ENCODE measurements around the gene HHATL.
"Not testable (repeated sequence)": the region's sequence is repeated elsewhere in the genome, so short reads cannot be mapped to it uniquely, and the experiment has no call there.

The HHATL gene

GRCh38 chr3:42733501-42734262, 31.1 kb upstream of the HHATL start:
- no peak for DNase-seq

DNA sequence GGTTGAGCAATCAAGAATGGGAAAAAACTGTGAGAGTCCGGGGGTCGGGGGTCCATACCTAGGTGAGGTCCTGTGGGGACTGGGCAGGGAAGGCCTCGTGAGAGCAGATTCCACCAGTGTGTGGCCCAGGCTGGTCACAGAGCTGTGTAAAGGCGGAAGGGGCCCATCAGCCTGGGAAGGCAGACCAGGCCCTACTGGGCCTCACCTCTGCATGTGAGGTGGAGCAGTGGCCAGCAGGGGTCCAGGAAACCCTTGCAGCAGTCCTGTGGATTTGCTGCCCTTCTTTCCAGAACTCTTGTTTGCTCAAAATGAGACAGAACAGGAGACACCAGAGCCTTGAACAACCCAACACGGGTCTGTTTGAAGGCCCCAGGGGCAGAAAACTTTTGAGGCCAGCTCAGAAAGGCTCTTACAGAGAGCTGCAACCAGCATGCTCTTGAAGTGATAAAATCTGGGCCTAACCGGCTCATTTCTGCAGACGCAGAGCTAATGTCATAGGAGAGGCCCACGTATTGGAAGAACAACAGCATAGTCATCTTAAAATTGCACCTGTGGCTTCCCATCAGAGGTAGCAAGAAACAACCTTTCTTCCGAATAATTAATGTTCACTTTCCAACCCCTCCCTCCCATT, 30.3 kb upstream of the HHATL start:
- no peak for DNase-seq

- no peak for DNase-seq
Observed at GRCh38 chr3:42732196-42732828, 29.7 kb upstream of the HHATL start.

- no peak for DNase-seq
Observed at GRCh38 chr3:42731476-42732195, 29.0 kb upstream of the HHATL start.

DNA sequence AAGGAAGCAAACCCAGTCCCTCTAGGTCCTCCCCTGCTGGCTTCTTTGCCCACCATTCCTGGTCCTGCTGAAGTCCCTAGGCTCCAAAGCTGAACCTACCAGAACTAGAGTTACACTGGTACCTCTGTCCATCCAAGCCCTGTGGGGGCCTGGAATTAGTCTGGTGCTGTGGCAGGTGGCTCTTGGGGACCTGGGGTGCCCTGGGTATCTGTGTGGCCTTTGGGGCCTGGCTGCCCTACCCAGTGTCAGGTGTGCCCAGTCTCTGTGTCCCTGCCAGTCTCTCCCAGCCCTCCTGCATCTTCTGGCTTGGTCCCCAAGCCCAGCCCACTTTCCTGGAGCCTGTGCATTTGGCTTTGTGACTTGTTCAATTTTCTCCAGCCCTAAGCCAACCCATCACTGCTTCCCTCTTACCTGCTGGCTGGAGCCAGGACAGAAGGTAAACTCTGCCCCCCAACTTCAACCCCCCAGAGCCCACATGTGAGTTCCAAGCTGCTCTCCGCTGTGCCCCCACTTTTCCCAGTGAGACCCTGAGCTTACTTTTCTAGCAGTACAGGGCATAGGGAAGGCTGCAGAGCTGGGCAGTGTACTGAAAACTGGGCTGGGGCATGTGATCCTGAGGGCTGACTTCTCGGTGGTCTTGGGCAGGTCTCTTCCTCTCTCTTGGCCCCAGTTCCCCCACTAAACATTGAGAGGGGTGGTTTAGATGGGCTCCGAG, 28.3 kb upstream of the HHATL start:
- DNase-seq = no peak

GRCh38 chr3:42730294-42730693, 27.7 kb upstream of the HHATL start:
- no peak for DNase-seq

GRCh38 chr3:42729404-42730145, 27.0 kb upstream of the HHATL start:
- DNase-seq = no peak

- DNase-seq = no peak
Observed at GRCh38 chr3:42728668-42729364, 26.2 kb upstream of the HHATL start.

DNA sequence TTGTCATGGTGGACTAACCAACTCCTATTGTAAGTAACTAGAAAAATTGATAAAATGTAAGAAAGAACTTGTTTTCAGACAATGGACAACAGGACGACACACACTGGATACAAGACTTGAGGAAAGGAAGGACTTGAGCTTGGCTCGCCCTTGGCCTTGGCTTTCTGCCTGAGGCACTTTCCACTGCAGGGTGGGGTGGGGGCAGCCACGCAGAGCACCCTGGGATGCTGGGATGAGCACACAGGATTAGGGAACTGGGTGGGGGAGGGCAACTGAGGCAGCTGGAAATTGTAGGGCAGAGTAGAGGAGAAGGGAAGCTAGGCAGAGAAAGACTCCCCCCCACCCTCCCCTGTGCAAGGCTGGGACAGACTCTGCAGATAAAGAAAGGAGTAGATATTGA, 25.5 kb upstream of the HHATL start:
- no peak for DNase-seq

- DNase-seq = no peak
Observed at GRCh38 chr3:42725454-42725853, 22.9 kb upstream of the HHATL start.

- no peak for DNase-seq
Observed at GRCh38 chr3:42723219-42723618, 20.6 kb upstream of the HHATL start.

GRCh38 chr3:42722442-42722841, 19.8 kb upstream of the HHATL start:
- not testable (repeated sequence) for DNase-seq

DNA sequence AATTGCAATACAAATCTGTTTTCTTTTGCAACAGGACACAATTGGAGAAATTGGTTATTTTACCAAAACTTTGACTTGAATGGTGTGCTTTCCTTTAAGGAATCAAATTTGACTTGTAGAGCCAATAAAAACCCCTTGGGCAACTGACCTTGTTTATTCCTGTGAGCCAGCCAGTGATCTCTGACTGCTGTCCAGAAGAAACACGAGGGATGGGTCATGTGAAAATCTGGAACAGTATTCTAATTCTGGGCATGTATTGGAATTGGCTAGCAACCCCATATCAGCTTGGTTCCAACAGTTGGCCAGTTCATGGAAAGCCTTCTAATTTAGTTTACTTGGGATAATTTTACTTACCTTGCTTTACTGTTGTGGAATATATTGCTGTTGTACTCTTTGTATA, 19.1 kb upstream of the HHATL start:
- no peak for DNase-seq

DNA sequence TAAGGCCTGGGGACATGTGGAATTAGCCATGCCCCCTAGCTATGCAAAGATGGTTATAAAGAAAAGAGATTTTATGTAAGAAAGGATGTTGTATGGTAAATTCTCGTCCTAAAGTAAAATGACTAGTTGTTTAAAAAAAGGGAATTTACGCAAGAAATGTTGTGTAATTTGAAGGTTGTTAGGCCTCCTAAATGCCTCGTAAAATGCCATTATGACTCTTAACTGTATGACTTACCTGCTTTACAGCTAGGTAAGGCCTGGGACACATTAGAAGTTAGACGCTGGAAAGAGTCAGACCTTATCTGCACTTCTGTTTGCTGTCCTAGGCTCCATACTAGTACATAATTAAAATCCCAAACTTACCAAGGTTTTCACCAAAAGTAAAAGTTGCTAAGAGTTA, 17.5 kb upstream of the HHATL start:
- no peak for DNase-seq

GRCh38 chr3:42719002-42719401, 16.4 kb upstream of the HHATL start:
- DNase-seq = no peak

- DNase-seq = no peak
Observed at GRCh38 chr3:42718338-42718737, 15.7 kb upstream of the HHATL start.

DNA sequence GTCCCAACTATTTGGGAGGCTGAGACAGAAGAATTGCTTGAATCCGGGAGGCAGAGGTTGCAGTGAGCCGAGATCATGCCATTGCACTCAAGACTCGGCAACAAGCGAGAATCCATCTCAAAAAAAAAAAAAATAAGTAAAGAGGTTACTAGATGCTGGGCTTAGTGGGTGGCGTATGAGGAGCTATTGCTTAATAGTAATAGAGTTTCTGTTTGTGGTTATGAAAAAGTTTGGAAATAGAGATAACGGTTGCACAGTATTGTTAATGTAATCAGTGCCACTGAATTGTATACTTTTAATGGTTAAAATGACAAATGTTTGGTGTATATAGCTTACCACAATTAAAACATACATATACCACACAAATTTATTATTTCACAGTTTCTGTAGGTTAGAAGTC, 14.7 kb upstream of the HHATL start:
- DNase-seq = no peak

- DNase-seq = no peak
Observed at GRCh38 chr3:42714171-42714852, 11.7 kb upstream of the HHATL start.

GRCh38 chr3:42713747-42714146, 11.1 kb upstream of the HHATL start:
- no peak for DNase-seq

- no peak for DNase-seq
Observed at GRCh38 chr3:42712688-42713372, 10.2 kb upstream of the HHATL start.

- no peak for DNase-seq
Observed at GRCh38 chr3:42712344-42712648, 9.7 kb upstream of the HHATL start.
